ENCODE measurements around the gene DBF4B.
"Not testable (repeated sequence)": the region's sequence is repeated elsewhere in the genome, so short reads cannot be mapped to it uniquely, and the experiment has no call there.

The DBF4B gene, protein sequence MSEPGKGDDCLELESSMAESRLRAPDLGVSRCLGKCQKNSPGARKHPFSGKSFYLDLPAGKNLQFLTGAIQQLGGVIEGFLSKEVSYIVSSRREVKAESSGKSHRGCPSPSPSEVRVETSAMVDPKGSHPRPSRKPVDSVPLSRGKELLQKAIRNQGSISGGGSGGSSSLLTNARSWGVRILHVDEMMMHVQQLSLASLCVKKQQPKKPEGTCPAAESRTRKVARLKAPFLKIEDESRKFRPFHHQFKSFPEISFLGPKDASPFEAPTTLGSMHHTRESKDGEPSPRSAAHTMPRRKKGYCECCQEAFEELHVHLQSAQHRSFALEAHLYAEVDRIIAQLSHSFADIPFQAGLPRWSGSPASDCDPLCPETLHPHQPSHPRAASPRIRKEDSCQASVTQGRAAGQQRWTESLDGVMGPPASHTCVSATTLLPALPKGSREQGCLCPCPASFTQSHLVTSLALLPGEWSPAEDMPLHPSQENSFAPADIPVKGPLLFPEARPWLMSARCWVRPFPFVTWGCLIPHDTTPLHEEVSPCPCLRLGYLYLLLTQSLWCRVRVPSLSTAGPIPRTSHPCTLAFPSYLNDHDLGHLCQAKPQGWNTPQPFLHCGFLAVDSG

DNA sequence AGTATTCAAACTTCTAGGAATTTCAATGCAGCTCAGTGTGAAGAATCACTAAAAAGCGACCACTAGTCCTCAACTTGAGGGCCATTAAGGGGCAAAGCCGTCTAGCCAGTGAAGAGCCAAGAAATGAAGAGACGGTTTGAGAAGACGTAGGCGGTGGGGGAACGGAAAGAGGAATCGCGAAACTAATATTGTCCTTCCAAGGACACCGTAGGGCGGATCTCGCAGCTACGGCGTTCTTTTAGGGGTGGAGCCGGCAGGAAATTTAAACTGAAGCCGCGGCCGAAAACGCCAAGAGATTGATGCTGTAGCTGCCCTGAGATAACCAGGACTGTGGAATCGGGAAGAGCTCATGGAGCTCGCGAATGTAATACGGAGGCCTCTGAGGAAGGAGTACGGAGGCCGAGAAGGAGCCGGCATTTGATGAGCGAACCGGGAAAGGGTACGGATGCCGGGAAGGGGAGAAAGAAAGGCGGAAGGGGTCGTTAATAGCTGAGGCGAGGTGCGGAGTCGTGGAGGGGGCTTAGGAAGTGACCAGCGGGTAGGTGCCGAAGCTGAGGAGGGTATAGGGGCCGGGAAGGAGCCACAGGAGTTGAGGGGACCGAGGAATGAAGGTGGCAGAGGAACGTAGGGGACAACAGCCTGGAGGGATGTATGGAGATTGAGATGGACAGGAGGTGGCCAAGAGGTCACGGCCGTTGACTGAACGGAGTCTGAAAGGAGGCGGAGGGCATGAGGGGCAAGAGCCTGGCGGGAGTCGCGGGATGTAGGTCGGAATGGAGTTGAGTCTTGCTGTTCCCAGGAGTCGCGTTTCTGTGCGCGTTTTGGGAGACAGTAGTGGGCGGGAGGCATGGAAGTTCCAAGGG lies at the start of gene DBF4B:
Gene DBF4B (plus strand): TSS at position 265 of the 863 bp plus-strand sequence. CDS start 156 bp downstream, at position 421.
- peak; percentile 83 for DNase-seq

DNA sequence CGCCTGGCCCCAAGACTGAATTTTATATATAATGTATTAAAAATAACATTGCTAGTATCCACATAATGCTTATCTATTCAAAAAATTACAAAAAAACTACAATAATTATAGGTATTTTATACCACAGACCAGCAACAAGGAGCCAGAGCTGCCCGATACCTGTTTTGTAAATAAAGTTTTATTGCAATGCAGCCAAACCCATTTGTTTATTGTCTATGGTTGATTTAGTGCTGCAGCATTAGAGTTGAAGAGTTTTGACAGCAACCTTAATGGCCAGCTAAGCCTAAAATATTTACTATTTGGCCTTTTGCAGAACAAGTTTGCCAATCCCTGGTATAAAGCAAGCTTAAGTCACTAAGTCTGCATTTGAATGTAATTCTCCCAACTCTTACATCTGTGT lies 46.6 kb upstream of the DBF4B start:
- no peak for DNase-seq

DNA sequence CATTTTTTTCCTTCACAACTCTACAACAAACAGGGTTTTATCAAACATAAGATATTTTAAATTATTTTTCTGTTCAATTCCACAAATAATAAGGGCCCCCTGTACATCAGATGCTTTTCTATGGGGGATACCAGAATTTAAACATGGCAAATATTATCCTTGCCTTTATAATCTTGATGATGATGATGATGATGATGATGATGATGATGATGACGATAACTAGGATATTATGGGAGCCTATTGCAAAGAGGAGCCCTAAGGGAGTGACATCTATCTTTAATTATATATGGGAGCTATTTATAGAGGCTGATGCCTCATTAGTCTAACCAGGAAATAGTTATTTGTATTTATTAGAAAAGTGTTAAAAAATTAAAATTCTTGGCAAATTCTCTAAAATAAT lies 45.4 kb upstream of the DBF4B start:
- no peak for DNase-seq

DNA sequence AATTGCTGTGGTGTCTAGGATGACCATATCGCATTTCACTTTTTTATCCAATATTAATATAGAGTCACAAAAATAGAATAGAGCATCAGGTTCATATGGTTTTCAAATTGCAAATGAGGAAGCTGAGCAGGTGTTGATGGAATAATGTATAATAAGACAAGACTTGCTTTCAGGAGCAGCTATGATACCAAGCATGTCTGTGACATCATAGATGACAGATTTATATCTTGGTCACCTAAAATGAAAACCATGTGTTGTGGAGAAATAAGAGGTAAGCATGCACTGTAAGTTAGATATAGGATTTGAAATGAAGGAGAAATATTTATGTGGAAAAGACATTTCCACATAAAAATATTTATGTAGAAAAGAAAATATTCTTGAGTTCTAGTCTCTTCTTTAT lies 43.6 kb upstream of the DBF4B start:
- no peak for DNase-seq

DNA sequence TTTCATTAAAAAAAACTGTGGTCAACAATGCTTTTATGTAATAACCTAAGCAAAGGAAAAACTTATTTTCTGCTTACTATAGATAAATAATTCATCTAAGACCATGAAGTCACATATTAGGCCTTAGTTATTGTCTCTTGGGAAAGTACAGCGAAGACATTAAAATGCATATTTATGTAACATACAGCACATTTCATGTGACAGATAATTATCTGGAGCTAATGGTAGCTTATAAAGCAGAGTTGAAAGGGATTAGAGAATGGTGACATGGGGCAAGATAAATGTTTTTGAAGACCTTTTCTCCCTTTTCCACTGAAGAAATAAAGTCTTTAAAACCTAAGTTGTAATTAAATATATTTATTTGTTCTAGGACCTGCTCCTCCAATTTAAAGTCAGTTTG lies 42.5 kb upstream of the DBF4B start:
- no peak for DNase-seq

DNA sequence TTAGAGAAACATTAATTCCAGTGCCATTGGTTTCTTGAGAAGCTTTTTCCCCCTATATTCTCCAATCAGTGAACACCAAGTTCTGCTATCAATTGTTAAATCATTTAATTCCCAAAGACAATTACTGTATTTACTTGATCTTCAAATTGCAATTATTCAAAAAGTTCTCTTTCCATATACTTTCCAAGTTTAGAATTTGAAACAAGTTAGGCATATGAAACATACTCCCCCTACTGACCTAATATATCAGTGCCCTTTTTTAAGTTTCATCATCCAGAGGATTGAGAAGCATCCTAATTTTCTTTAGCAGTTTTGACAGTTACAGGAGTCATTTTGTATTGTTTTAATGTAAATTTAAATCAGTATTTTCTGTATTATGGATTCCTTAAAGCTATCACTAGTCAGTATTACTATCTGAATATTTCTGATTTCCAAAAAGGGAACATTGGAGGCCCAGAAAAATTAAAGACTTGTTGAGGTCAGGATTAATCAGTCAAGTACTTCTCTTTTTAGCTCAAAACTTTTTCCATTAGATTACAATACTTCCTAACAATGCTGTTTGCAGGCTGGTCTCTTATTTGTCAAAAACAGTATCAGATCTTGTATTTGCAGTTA lies 35.9 kb upstream of the DBF4B start:
- no peak for DNase-seq

DNA sequence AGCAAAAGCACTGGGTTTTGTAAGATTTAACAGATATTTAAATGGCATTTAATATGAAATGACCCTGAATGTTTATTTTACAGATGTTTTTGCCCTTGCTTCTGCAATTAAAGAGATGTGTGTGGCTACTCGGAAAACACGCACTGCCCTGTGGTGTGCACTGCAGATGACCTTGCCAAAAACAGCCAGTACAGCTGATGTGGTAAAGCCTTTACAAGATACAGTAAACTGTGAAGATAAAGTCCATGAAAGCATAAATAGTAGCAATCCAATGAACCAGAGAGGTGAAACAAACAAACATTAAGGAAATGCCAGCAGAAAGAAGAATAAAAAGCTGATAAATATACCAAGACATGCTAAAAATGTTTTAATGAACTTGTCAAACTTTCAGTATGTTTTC lies 34.6 kb upstream of the DBF4B start:
- no peak for DNase-seq

DNA sequence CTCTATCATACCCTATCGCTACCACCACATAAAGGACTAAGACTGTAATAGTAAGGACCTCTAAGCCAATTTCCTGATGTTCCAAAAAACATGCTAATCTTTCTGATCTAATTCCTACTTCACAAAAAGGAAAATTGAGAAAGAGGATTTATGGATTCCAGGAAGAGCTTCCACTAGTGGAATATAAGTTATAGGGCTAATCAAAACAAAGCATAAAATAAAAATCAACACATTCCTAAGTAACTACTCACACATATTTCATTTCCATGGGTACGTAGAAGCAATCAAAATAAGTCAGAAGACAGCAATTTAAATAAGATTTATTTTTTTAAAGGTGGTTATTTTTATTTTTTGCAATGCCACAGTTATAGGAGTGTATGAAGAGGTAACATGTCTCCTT lies 31.3 kb upstream of the DBF4B start:
- DNase-seq = no peak

DNA sequence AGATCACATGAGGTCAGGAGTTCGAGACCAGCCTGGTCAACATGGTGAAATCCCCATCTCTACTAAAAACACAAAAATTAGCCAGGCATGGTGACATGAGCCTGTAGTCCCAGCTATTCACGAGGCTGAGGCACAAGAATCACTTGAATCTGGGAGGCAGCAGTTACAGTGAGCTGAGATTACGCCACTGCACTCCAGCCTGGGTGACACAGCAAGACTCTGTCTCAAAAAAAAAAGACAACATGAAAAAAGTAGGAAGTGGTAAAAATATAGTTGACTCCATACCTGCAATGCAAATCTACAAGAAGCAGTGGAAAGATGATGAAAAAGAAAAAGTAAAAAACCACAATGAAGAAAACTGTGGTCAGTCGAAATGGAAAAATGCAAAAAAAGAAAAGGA lies 25.2 kb upstream of the DBF4B start:
- not testable (repeated sequence) for DNase-seq

DNA sequence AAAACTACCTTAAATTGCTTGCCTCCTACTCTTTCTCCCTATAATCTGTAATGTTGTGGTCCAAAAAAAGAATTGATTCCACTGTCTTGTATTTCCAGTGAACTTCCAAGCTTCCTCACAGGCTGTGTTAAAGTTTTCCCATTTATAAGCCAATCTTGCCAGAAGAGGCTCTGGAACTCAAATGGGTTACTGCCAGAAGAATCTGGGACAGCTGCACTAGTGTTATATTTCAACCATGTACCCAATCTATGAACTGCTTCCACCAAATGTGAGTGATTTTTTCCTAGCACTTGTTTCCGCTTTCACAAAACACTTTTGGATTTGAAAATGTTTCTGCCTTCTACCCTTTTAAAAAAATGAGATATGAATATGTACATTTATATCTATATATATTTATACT lies 20.7 kb upstream of the DBF4B start:
- DNase-seq = no peak

DNA sequence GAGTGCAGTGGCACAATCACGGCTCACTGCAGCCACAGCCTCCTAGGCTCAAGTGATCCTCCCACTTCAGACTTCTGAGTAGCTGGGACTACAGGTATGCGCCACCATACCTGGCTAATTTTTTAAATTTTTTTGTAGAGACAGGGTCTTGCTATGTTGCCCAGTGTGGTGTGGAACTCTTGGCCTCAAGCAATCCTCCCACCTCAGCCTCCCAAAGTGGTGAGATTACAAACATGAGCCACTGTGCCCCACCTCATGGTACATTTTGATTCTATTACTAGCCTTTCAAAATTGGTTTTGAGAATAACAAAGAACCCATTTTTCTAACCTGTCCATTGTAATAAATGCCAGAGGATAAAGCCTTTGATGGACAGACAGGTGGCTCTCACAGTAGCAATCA lies 20.3 kb upstream of the DBF4B start:
- DNase-seq = no peak

DNA sequence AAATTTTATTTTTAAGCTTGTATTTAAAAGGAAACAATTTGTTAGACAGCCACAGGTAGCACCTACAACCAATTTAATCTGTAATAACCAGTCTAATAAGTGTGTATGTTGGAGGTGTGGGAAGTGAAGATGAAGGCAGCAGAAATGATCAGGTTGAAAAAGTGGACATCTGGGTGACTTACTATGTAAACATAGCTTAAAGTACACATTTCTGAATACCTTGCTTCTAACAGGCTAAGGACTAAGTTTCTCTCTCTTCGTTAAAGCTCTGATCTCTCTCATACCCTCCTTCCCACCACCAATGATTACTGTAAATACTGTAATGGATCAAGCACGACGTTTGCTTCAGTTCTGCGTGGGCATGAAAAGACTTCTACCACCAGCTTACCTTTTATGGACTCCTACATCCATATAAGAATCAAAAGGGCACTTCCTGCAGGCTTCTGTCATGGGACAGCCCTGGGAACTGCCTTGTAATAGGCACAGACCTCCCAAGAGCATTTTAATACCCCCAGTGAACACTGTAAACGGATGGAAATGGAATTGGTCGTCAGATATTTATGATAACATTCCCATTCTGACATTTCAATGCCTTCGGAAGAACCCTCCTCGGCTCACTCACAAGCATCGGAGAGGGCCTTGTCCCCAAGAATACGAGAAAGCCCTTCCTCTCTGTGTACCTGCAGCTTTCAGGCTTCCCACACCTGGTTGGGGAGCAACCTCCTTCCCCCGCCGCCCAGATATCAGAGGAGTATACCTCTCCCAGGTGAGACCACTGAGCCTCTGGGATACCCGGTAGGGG lies 19.6 kb upstream of the DBF4B start:
- no peak for DNase-seq

DNA sequence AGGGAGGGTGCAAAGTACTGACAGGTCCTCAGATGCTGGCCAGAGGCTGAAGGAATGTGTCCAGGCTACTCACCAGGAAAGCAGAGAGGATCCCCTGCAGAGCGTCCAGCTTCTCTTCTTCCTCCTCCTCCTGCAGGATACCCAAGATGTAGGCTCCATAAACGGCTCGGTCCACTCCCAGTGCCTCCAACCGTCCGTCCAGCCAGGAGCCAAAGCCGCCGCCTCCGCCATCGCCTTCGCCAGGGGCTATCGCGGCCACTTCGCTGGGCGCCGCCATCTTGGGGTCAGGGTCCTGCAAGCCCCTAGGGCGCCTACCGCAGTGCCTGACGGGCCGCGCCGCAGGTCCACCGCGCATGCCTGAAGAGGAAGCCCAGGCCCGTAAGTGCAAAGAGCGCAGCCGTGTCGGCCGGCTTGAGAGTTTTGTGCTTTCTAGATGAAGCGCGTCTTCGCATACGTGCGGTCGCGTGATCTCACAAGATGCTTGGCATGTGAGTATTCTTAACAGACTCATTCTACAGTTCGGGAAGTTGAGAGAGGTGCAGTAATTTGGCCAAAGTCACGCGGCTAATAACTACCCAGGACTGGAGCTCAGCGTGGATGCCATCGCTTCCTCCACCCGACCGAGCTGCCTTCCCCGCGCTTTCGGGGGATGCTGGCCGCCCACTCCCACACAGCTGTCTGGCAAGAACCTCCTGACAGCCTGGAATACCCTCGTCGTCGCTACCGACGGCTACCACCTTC lies 18.8 kb upstream of the DBF4B start, which contains the start of gene CCDC43:
Gene CCDC43 (minus strand): TSS at position 300 of the 741 bp plus-strand sequence. CDS start 23 bp downstream, at position 277.
- DNase-seq = peak; percentile 91

DNA sequence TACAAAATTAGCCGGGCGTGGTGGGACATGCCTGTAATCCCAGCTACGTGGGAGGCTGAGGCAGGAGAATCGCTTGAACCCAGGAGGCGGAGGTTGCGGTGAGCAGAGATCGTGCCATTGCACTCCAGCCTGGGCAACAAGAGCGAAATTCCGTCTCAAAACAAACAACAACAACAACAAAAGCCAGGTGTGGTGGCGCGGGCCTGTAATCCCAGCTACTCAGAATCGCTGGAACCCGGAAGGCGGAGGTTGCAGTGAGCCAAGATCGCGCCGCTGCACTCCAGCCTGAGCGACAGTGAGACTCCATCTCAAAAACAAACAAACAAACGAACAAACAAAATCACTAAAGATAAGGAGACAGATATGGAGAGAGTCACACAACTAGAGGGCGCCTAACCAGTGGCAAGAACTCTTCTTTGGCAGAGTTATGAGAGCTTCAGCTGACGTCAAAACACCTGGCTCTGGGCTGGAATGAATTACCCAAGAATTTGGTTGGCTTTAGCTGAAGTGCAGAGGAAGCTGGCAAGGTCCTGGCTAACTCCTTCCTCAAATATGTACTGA lies 17.6 kb upstream of the DBF4B start:
- peak; percentile 15 for DNase-seq

DNA sequence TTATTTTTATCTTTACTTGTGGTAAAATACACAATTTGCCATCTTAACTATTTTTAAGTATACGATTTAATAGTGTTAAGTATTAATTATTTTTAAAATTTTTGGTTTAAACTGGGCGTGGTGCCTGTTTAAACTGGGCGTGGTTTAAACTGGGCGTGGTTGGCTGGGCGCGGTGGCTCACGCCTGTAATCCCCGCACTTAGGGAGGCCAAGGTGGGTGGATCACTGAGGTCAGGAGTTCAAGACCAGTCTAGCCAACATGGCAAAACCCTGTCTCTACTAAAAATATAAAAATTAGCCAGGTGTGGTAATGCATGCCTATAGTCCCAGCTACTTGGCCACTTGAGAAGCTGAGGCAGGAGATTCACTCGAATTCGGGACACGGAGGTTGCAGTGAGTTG lies 14.9 kb upstream of the DBF4B start:
- no peak for DNase-seq

DNA sequence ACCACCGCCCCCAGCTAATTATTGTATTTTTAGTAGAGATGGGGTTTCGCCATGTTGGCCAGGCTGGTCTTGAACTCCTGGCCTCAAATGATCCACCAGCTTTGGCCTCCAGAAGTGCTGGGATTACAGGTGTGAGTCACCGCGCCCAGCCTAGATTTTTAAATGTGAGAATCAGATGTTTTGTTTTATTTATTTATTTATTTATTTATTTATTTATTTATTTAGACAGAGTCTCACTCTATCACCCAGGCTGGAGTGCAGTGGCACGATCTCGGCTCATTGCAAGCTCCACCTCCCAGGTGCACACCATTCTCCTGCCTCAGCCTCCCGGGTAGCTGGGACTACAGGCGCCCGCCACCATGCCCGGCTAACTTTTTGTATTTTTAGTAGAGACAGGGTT lies 8.2 kb upstream of the DBF4B start:
- not testable (repeated sequence) for DNase-seq

DNA sequence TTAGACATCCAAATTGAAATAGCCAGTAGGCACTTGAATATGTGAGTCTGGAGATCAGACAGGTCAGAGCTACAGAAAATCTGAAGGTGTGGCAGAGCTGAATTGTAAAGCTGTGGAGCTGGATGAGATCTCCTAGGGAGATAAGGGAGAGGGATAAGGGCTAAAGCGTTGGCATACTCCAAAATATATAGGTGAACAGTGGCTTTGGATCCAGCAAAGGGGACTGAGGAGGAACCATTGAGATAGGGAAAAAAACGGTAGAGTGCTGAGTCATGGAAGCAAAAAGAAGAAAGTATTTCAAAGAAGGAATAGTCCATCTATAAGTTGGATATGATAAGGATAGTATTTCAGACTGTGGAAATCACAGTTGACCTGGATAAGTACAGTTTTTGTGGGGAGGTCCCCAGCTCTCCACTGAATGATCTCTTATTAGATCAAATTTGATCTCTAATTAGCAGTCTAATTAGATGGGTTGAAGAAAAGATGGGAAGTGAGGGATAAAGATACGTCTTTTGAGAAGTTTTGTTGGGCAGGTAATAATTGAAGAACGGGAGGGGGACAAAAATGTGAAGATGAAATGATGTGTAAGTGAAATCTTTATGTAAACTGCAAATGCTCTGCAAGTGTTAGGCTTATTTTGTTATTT lies 587 bp upstream of the DBF4B start:
- no peak for DNase-seq

DNA sequence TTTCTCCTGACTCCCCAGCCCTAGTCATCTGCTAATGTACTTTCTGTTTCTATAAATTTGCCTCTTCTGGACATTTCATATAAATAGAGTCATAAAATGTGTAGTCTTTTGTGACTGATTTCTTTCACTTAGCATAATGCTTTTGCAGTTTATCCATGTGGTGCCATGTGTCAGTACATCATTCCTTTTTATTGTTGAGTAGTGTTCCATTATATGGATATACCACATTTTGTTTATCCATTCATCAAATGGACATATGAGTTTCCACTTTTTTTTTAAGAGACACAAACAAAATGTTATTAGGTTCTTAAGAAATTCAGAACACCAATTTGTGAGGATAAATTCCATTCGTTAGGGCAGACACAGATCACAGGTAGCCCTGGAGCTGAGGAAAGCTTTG lies 11.0 kb downstream of the DBF4B start:
- no peak for DNase-seq

DNA sequence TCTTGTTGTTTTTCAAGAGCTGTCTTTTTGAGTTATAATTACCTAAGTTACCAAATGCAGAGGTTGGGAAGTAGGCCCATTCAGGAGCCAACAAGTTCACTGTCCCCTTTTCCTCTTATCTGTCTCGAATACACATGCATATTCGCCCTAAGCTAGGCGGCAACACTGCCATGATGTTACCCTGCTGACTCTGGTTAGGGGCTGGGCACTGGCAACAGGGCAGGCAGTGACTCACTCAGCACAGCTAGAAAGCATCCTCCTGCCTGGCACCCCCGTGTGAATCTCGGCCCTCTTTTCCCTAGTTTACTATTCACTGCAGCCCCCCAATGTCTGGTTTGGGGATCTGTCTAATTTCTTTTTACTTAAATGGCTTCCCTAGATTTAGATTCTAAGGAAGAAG lies 13.8 kb downstream of the DBF4B start:
- DNase-seq = no peak

DNA sequence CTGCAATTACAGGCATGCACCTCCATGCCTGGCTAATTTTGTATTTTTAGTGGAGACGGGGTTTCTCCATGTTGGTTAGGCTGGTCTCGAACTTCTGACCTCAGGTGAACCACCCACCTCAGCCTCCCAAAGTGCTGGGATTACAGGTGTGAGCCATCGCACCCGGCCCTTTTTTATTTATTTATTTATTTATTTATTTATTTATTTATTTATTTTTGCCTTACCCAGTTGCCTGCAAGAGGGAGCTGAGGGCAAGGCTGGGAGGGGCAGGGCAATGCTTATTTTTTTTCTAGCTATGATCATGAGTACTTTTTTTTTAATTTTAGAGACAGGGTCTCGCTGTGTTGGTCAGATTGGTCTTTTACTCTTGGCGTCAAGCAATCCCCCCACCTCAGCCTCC lies 17.7 kb downstream of the DBF4B start:
- not testable (repeated sequence) for DNase-seq

DNA sequence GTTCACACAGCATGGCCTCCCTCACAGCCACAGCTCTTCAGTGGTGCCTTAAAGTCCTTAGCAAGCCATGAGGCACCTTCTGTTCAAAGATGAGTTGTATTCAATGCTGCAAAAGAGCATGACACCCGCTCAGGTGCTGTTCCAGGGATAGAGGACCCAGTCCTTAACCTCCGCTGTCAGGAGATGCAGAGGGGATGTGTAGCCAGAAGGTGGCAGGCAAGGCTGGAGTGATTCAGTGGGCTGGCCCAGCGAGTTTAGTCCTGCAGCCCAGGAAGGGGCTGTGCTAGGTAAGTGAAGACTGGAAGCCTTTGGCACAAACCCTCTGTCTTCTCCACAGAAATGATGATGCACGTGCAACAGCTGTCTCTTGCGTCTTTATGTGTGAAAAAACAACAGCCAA lies 25.3 kb downstream of the DBF4B start:
- DNase-seq = no peak
